ENCODE results near the gene L1CAM. TPM values are rescaled to one million over a fixed set of nuclear protein-coding genes. Genes with fewer than 3 reads are reported as not detected.

The L1CAM gene
- total RNA-seq, 1 experiment from 2014 or later = 819 TPM

DNA sequence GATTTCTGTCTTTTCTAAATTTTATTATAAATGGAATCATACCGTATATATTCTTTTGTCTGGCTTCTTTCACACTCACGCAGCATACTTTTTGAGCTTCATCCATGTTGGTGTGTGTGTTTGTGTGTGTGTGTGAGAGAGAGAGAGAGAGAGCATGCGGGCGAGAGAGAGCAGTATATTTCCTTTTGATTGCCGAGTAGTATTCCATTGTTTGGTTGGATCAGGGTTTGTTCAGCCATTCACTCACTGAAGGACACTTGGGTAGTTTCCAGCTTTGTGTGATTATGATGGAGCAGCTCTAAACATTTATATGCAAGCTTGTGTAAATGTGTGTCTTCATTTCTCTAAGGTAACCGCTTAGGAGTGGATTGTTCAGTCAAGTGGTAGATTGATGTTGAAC, 3.1 kb upstream of the L1CAM start:
- CTCF ChIA-PET = interaction anchor here (0.5 kb wide), 1 partner anchor 52 kb away, joined by 10 read pairs; no protein-coding TSS in a partner anchor
- ATAC-seq (no peak), DNase-seq (ENCODE audit: low read depth, low spot score) (no peak)
- Histone ChIP-seq H3K27me3 (ENCODE audit: control insufficient read depth, insufficient read depth, low read length) (no peaks in the 10 kb centered on the region), H3K4me3 (ENCODE audit: low read depth in 2 of 2, low read length in 2 of 2) (no peak overlapping the region), H3K4me1 (ENCODE audit: control insufficient read depth, insufficient read depth, low read length) (peaks cover 29% of the 10 kb centered on the region), H3K27ac (ENCODE audit: low read length) (peak overlapping the region; percentile 42; the same call in 1 of the 2 replicates), H3K36me3 (ENCODE audit: control insufficient read depth, insufficient read depth, low read length) (no peaks in the 10 kb centered on the region), H3K9me3 (ENCODE audit: control insufficient read depth, insufficient read depth, low read depth, low read length) (no peaks in the 10 kb centered on the region)
- in situ Hi-C loops (cut with HindIII; ENCODE audit: low pct_unique_long_range_greater_than_20kb, low sequenced_read_pairs) (no loop called here), intact Hi-C loops (cut with micrococcal nuclease; ENCODE audit: unreplicated experiment) (loop anchor here (10.0 kb wide), 2 partner anchors 84 to 124 kb away; partner anchors contain the start of gene PLXNB3)
- POLR2A ChIA-PET = no interaction called here
- BruUV-seq (replicated peaks) = no TSS peak
- TF ChIP-seq SIN3A (IDR thresholded peaks at IDR 0.05; ENCODE audit: borderline replicate concordance, insufficient read depth, low read depth, low read length) (no peak), POLR2AphosphoS5 (IDR thresholded peaks at IDR 0.05; ENCODE audit: low read depth, low read length) (no peak), TCF7L2 (IDR thresholded peaks at IDR 0.05; ENCODE audit: low read depth, low read length) (no peak)
- TF ChIP-seq, protein P1, sequence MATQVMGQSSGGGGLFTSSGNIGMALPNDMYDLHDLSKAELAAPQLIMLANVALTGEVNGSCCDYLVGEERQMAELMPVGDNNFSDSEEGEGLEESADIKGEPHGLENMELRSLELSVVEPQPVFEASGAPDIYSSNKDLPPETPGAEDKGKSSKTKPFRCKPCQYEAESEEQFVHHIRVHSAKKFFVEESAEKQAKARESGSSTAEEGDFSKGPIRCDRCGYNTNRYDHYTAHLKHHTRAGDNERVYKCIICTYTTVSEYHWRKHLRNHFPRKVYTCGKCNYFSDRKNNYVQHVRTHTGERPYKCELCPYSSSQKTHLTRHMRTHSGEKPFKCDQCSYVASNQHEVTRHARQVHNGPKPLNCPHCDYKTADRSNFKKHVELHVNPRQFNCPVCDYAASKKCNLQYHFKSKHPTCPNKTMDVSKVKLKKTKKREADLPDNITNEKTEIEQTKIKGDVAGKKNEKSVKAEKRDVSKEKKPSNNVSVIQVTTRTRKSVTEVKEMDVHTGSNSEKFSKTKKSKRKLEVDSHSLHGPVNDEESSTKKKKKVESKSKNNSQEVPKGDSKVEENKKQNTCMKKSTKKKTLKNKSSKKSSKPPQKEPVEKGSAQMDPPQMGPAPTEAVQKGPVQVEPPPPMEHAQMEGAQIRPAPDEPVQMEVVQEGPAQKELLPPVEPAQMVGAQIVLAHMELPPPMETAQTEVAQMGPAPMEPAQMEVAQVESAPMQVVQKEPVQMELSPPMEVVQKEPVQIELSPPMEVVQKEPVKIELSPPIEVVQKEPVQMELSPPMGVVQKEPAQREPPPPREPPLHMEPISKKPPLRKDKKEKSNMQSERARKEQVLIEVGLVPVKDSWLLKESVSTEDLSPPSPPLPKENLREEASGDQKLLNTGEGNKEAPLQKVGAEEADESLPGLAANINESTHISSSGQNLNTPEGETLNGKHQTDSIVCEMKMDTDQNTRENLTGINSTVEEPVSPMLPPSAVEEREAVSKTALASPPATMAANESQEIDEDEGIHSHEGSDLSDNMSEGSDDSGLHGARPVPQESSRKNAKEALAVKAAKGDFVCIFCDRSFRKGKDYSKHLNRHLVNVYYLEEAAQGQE (IDR thresholded peaks at IDR 0.05; ENCODE audit: insufficient read depth in 1 of 2, low read depth in 2 of 2, low read length in 1 of 2) = no peak
- TF ChIP-seq, protein P2, sequence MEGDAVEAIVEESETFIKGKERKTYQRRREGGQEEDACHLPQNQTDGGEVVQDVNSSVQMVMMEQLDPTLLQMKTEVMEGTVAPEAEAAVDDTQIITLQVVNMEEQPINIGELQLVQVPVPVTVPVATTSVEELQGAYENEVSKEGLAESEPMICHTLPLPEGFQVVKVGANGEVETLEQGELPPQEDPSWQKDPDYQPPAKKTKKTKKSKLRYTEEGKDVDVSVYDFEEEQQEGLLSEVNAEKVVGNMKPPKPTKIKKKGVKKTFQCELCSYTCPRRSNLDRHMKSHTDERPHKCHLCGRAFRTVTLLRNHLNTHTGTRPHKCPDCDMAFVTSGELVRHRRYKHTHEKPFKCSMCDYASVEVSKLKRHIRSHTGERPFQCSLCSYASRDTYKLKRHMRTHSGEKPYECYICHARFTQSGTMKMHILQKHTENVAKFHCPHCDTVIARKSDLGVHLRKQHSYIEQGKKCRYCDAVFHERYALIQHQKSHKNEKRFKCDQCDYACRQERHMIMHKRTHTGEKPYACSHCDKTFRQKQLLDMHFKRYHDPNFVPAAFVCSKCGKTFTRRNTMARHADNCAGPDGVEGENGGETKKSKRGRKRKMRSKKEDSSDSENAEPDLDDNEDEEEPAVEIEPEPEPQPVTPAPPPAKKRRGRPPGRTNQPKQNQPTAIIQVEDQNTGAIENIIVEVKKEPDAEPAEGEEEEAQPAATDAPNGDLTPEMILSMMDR (IDR thresholded peaks at IDR 0.05) = no peak

DNA sequence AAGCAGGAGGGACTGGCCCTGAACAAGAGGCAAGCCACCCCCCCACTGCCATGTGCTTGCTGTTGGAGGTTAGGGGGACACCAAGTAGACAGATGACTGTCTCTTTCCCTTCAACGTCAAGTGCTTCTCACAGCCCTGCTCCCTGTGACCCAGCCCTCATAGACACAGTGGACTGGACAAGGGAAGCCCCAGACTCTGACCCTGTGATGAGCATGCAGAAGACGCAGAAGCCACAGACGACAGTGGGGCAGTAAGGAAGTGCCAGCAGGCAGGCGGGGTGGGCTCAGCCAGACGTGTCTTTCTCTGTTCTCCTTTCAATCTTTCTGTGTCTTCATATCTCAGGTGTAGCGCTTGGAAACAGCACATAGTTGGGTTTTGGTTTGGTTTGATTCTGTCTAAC, 2.4 kb upstream of the L1CAM start:
- Histone ChIP-seq H3K36me3 (ENCODE audit: control insufficient read depth, insufficient read depth, low read length) (no peaks in the 10 kb centered on the region), H3K27me3 (ENCODE audit: control insufficient read depth, insufficient read depth, low read length) (no peaks in the 10 kb centered on the region), H3K9me3 (ENCODE audit: control insufficient read depth, insufficient read depth, low read depth, low read length) (no peaks in the 10 kb centered on the region), H3K4me1 (ENCODE audit: control insufficient read depth, insufficient read depth, low read length) (peaks cover 37% of the 10 kb centered on the region), H3K4me3 (ENCODE audit: low read depth in 2 of 2, low read length in 2 of 2) (no peak overlapping the region), H3K27ac (ENCODE audit: low read length) (peak overlapping the region; percentile 89)
- TF ChIP-seq SIN3A (IDR thresholded peaks at IDR 0.05; ENCODE audit: borderline replicate concordance, insufficient read depth, low read depth, low read length) (no peak), POLR2AphosphoS5 (IDR thresholded peaks at IDR 0.05; ENCODE audit: low read depth, low read length) (no peak)
- TF ChIP-seq, protein P2 (IDR thresholded peaks at IDR 0.05) = no peak
- ChIA-PET POLR2A (no interaction called here), CTCF (no interaction called here)
- BruUV-seq (replicated peaks) = no TSS peak
- intact Hi-C loops (cut with micrococcal nuclease; ENCODE audit: unreplicated experiment) = loop anchor here (10.0 kb wide), 2 partner anchors 84 to 124 kb away; partner anchors contain the start of gene PLXNB3
- in situ Hi-C loops (cut with HindIII; ENCODE audit: low pct_unique_long_range_greater_than_20kb, low sequenced_read_pairs) = no loop called here
- no peak for DNase-seq (ENCODE audit: low read depth, low spot score)
- ATAC-seq = no peak

Data from Panc1 (cell line).